ENCODE measurements around the gene AKAP9.

- TF ChIP-seq POLR2A (IDR thresholded peaks at IDR 0.05), result no peak
- no peak for TF ChIP-seq CTCF (IDR thresholded peaks at IDR 0.05)
Observed at GRCh38 chr7:92119213-92119759, 178.6 kb downstream of the AKAP9 start.

Data from Peyer's patch (tissue), 4 donors.